ENCODE data around the gene LMTK2.

DNA sequence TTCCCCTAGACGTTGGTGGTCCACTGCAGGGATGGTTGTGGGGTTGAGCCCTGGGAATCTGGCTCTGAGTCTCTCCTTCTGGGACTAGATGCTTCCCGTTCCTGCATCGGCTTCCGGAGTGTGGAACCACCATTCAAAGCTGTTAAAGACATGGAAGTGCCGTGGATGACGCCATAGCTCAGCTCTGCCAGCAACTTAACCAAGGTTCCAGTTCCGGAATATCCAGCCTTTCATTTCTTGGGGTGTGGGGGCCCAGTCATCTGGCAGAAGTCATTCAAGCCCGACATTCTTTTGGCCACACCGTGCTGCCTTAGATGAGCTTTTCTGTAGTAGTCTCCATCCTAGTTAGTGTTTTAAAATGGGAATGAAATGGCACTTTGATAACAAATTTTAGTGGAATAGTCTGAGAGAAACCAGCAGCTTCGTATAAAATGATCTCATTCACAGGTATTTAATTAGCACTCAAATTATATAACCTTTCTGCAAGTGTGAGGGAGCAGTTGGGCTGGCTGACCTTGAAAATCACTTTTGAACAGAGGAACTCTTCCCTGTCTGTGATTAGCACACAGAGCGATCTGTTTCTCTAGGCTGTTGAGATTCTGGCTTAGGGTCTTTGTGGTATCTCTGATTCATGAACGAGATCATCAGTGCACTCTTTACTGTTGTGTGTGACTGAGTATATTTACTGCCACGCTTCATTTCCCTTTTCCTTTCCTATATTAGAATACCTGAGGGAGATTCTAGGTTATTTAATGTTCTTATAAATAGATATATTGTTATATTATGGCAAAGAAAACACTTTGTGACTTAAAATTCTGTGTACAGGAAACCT lies 19.9 kb downstream of the LMTK2 start:
- TF ChIP-seq, protein P1, sequence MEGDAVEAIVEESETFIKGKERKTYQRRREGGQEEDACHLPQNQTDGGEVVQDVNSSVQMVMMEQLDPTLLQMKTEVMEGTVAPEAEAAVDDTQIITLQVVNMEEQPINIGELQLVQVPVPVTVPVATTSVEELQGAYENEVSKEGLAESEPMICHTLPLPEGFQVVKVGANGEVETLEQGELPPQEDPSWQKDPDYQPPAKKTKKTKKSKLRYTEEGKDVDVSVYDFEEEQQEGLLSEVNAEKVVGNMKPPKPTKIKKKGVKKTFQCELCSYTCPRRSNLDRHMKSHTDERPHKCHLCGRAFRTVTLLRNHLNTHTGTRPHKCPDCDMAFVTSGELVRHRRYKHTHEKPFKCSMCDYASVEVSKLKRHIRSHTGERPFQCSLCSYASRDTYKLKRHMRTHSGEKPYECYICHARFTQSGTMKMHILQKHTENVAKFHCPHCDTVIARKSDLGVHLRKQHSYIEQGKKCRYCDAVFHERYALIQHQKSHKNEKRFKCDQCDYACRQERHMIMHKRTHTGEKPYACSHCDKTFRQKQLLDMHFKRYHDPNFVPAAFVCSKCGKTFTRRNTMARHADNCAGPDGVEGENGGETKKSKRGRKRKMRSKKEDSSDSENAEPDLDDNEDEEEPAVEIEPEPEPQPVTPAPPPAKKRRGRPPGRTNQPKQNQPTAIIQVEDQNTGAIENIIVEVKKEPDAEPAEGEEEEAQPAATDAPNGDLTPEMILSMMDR (conservative IDR thresholded peaks at IDR 0.05) = no peak
- no peak for TF ChIP-seq EZH2 (IDR thresholded peaks at IDR 0.05; ENCODE audit: low read depth)

All from PC-9 (cell line).